Measurements from ENCODE around the gene SPIB. TPM values are rescaled to one million over a fixed set of nuclear protein-coding genes. Genes with fewer than 3 reads are reported as not detected.

Gene SPIB
- total RNA-seq, 4 donors from 2014 or later, result 0.37 TPM; not detected in 3

- TF ChIP-seq, protein P1, sequence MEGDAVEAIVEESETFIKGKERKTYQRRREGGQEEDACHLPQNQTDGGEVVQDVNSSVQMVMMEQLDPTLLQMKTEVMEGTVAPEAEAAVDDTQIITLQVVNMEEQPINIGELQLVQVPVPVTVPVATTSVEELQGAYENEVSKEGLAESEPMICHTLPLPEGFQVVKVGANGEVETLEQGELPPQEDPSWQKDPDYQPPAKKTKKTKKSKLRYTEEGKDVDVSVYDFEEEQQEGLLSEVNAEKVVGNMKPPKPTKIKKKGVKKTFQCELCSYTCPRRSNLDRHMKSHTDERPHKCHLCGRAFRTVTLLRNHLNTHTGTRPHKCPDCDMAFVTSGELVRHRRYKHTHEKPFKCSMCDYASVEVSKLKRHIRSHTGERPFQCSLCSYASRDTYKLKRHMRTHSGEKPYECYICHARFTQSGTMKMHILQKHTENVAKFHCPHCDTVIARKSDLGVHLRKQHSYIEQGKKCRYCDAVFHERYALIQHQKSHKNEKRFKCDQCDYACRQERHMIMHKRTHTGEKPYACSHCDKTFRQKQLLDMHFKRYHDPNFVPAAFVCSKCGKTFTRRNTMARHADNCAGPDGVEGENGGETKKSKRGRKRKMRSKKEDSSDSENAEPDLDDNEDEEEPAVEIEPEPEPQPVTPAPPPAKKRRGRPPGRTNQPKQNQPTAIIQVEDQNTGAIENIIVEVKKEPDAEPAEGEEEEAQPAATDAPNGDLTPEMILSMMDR (IDR thresholded peaks at IDR 0.05), result no peak
- ATAC-seq (ENCODE audit: low FRiP score) (no peak), DNase-seq (ENCODE audit: low spot score) (no peak)
Observed at GRCh38 chr19:50457300-50457699, 38.6 kb downstream of the SPIB start.

GRCh38 chr19:50458396-50459066 lies 39.8 kb downstream of the SPIB start:
- ATAC-seq (ENCODE audit: low FRiP score) (no peak), DNase-seq (ENCODE audit: low spot score) (no peak)
- TF ChIP-seq, protein P1 (IDR thresholded peaks at IDR 0.05), result no peak

GRCh38 chr19:50459067-50459456 lies 40.3 kb downstream of the SPIB start:
- DNase-seq (ENCODE audit: low spot score) (no peak), ATAC-seq (ENCODE audit: low FRiP score) (no peak)
- TF ChIP-seq, protein P1 (IDR thresholded peaks at IDR 0.05), result no peak

- DNase-seq (ENCODE audit: low spot score), result no peak
- ATAC-seq (ENCODE audit: low FRiP score), result no peak
- TF ChIP-seq, protein P1 (IDR thresholded peaks at IDR 0.05), result no peak
Observed at GRCh38 chr19:50459638-50460037, 40.9 kb downstream of the SPIB start.

- no peak for ATAC-seq (ENCODE audit: low FRiP score)
- DNase-seq (ENCODE audit: low spot score), result no peak
- TF ChIP-seq, protein P1 (IDR thresholded peaks at IDR 0.05), result no peak
Observed at GRCh38 chr19:50460161-50460765, 41.5 kb downstream of the SPIB start.

- peak; percentile 33 for ATAC-seq (ENCODE audit: low FRiP score)
- no peak for DNase-seq (ENCODE audit: low spot score)
- TF ChIP-seq, protein P1 (IDR thresholded peaks at IDR 0.05), result peak in 2 of 3 donors; percentile 36 to 46
Observed at GRCh38 chr19:50461066-50461875, 42.5 kb downstream of the SPIB start.

Measured in omental fat pad (tissue), 4 donors.